ENCODE results near the gene RNU11.
A peak's percentile ranks its signal among the peaks of the same experiment; 100 is the strongest.
"Not testable (repeated sequence)": the region's sequence is repeated elsewhere in the genome, so short reads cannot be mapped to it uniquely, and the experiment has no call there.

RNU11 gene

GRCh38 chr1:28656335-28656734, 7.9 kb downstream of the RNU11 start:
- no peak overlapping the region for H3K4me3 ChIP-seq (ENCODE audit: low read depth, low read length)

GRCh38 chr1:28663871-28664470, 15.6 kb downstream of the RNU11 start:
- no peak overlapping the region for H3K4me3 ChIP-seq (ENCODE audit: low read depth, low read length)

GRCh38 chr1:28666806-28667205, 18.4 kb downstream of the RNU11 start:
- no peak overlapping the region for H3K4me3 ChIP-seq (ENCODE audit: low read depth, low read length)

GRCh38 chr1:28668191-28668955, 20.0 kb downstream of the RNU11 start, which contains the start of gene GMEB1:
GMEB1 (plus strand) TSS chr1:28668784; CDS start chr1:28683613, 14,829 bp downstream.
- peak within 1 kb of the TSS; percentile 67 for H3K4me3 ChIP-seq (ENCODE audit: low read depth, low read length)

GRCh38 chr1:28668956-28669723, 20.7 kb downstream of the RNU11 start:
- H3K4me3 ChIP-seq (ENCODE audit: low read depth, low read length): peak overlapping the region; percentile 61

- H3K4me3 ChIP-seq (ENCODE audit: low read depth, low read length): no peak overlapping the region
Observed at GRCh38 chr1:28671254-28671780, 22.9 kb downstream of the RNU11 start.

GRCh38 chr1:28672971-28673370, 24.6 kb downstream of the RNU11 start:
- H3K4me3 ChIP-seq (ENCODE audit: low read depth, low read length): not testable (repeated sequence)

GRCh38 chr1:28675924-28676257, 27.5 kb downstream of the RNU11 start:
- H3K4me3 ChIP-seq (ENCODE audit: low read depth, low read length): no peak overlapping the region

GRCh38 chr1:28680151-28680550, 31.8 kb downstream of the RNU11 start:
- H3K4me3 ChIP-seq (ENCODE audit: low read depth, low read length): no peak overlapping the region

GRCh38 chr1:28682840-28683239, 34.4 kb downstream of the RNU11 start:
- H3K4me3 ChIP-seq (ENCODE audit: low read depth, low read length): no peak overlapping the region

- H3K4me3 ChIP-seq (ENCODE audit: low read depth, low read length): no peak overlapping the region
Observed at GRCh38 chr1:28684937-28685336, 36.5 kb downstream of the RNU11 start.

- not testable (repeated sequence) for H3K4me3 ChIP-seq (ENCODE audit: low read depth, low read length)
Observed at GRCh38 chr1:28691627-28692026, 43.2 kb downstream of the RNU11 start.
